D721Med (cell line): ENCODE measurements around the gene SLC35E2B.
"Not testable (repeated sequence)": the region's sequence is repeated elsewhere in the genome, so short reads cannot be mapped to it uniquely, and the experiment has no call there.

ENCODE experiments used
- DNase-seq: peaks from one replicate; pipeline ENCODE4 v3.0.0; 2011; ENCODE audit warnings: low spot score; ENCODE audit not compliant: insufficient read length
- FAIRE-seq: peaks from 2 replicates; lab custom pipeline; 2011; peaks lifted over from hg19 to GRCh38; lab: Jason Lieb, UNC
- CTCF ChIP-seq: IDR thresholded peaks from 2 replicates; pipeline ENCODE4 v1.5.1; 2012; ENCODE audit warnings: mild to moderate bottlenecking, control low read depth; ENCODE audit not compliant: insufficient read depth; ENCODE audit errors: missing control alignments

SLC35E2B gene

GRCh38 chr1:1640711-1641461, 51.7 kb downstream of the SLC35E2B start:
- not testable (repeated sequence) for DNase-seq, FAIRE-seq

GRCh38 chr1:1640081-1640480, 52.5 kb downstream of the SLC35E2B start:
- not testable (repeated sequence) for DNase-seq, FAIRE-seq

DNA sequence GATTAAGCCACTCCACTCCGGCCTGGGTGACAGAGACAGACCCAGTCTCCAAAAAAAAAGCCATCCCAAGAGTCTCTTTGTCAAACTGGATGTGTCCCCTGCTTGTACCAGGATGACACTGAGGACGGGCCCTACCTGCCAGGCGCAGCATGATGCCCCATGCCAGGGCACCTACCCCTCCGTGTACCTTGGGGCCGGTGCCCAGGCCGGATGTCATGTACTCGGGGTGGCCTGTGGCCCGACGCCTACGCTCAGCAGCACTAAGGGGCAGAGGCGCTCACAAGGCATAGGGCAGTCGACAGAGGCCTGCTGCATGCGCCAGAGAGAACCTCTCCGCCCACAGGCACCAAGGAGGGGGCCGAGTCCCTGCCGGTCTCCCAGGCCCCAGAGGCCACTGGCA, 53.2 kb downstream of the SLC35E2B start:
- not testable (repeated sequence) for FAIRE-seq, DNase-seq

GRCh38 chr1:1638528-1638927, 54.1 kb downstream of the SLC35E2B start:
- not testable (repeated sequence) for DNase-seq, FAIRE-seq

DNA sequence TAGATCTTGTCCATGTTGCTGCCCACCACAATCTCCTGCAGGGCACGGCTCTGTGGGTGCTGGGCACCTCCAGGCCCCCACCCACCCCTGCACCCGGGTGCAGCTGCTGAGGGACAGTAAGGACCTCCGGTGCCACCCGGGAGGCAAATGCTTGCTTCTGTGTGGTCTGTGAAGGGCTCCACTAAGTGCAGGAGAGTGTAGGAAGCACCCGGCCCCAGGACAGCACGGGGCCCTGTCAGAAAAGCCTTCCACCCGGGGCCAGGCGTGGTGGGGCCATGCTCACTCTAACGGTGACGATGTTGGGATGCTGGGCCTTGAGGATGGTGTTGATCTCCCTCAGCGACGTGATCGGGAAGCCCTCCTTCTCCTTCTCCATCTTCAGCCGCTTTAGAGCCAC, 55.1 kb downstream of the SLC35E2B start:
- DNase-seq, FAIRE-seq: not testable (repeated sequence)

- FAIRE-seq, DNase-seq: not testable (repeated sequence)
Observed at GRCh38 chr1:1636621-1637478, 55.7 kb downstream of the SLC35E2B start.

DNA sequence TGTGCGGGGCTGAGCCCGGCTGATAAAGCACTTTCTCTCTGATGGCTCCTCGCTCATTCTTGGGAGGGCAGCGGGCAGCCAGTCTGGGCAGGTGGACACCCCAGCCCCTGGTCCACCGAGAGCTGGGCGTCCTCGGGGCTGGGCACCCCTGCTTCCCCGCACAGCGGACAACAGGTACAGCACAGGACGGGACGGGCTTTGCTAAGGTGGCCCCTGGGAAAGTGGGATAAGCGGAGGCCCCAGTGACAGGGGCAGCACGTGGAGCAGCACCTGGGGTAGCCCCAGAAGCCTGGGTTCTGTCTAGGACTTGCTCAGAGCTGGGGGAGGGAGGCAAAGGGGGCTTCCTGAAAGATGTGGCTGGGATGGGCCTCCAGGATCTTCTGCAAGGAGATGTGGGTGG, 58.0 kb downstream of the SLC35E2B start:
- not testable (repeated sequence) for DNase-seq, FAIRE-seq

DNA sequence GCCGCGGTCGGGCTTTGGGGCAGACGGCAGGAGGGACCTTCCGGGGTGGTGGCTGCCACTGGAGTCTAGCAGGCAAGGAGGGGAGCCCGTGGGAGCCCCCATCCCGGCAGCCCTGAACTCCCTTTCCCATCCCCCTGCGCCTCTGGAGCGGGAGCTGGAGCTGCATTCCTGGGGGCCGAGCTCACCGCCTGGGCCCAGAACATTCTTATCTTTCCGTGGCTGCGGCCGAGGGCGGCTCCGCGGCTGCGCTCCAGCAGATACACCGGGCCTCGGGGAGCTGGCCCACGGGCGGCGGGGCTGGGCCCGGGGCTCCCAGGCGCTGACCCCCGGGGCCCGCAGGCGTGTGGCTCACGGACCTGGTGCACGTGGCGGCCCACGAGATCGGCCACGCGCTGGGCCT, 59.2 kb downstream of the SLC35E2B start:
- not testable (repeated sequence) for FAIRE-seq, DNase-seq

GRCh38 chr1:1631782-1632420, 60.7 kb downstream of the SLC35E2B start, which contains the start of gene MMP23B:
Gene MMP23B, plus strand, starts transcription at chr1:1632173. Its CDS starts 46 bp downstream, at chr1:1632219.
- DNase-seq: no peak
- no peak for TF ChIP-seq CTCF
- no peak for FAIRE-seq

DNA sequence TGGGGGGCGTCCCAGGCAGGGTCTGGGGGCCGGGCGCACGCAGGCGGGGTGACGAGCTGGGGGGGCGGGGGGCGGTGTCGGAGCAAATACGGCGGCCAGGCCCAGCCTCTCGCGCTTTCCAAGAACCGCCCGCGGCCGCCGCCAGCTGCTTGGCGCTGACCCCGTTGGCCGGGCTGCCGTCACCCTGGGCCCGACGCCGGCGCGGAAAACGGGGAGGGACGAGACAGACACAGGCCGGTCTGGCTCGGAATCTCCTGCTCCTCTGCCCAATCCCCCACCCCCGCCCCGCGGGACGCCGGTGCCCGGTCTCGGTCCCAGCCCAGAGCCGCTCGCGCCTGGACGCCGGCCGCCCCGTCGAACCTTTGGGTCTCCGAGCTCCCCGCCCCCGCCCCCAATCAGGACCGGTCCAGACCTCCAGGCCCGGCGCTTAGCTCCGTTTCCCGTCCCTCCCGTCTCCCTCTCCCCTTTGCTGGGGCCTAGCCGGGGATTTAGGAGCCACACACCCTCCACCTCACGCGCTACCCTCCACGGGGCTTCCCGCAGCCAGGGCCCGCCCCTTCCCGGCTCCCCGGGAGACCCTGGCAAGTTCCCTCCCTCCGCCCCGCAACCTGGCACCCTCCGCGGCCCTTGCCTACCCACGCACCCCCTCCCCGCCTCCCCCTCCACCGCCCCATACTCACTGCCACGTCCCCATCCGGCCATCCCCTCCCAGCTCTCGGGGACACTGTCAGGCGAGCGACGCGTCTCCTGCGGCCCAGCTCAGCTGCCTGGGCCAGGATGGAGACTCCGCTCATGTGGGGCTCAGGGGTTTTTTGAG, 61.4 kb downstream of the SLC35E2B start:
- FAIRE-seq (no peak), DNase-seq (no peak)
- no peak for TF ChIP-seq CTCF
